A549 (cell line): ENCODE results near the gene ERP44.

Experiments
- BHLHE40 ChIP-seq: IDR thresholded peaks from 2 replicates; pipeline ENCODE4 v1.6.1; 2012; ENCODE audit warnings: low read depth, low read length, inconsistent platforms
- CHD2 ChIP-seq: fragments of 150-350 bp; IDR thresholded peaks from 2 replicates; pipeline ENCODE4 v1.6.1; 2014; ENCODE audit warnings: low read length; ENCODE audit not compliant: partially characterized antibody
- CTCF ChIP-seq: fragments of >200 bp; sonication (Bioruptor Twin); formaldehyde crosslinking; IDR thresholded peaks from 3 replicates; pipeline ENCODE4 v1.5.1; 2016
- EP300 ChIP-seq, 2 experiments: fragments of >200 bp; sonication (Bioruptor Twin); formaldehyde crosslinking; IDR thresholded peaks; 2 replicates in 1 of 2; 3 replicates in 1 of 2; pipeline ENCODE4 v1.6.1; 2016 to 2017
- HOXA7 ChIP-seq: fragments of 250-450 bp; sonication (Bioruptor Pico); IDR thresholded peaks from 2 replicates; pipeline ENCODE4 v1.5.0; 2020; ENCODE audit warnings: mild to moderate bottlenecking, moderate library complexity
- HOXB5 ChIP-seq: fragments of 250-450 bp; sonication (Bioruptor Pico); IDR thresholded peaks from 2 replicates; pipeline ENCODE4 v1.5.0; 2020; ENCODE audit warnings: mild to moderate bottlenecking, moderate library complexity
- JUN ChIP-seq, 2 experiments: fragments of >200 bp; sonication (Bioruptor Twin); formaldehyde crosslinking; IDR thresholded peaks; 2 replicates in 1 of 2; 3 replicates in 1 of 2; pipeline ENCODE4 v1.6.1; 2016 to 2017
- MAX ChIP-seq: IDR thresholded peaks from 2 replicates; pipeline ENCODE4 v1.6.1; 2012
- MYC ChIP-seq: IDR thresholded peaks from 2 replicates; pipeline ENCODE4 v1.6.1; 2012; ENCODE audit warnings: mild to moderate bottlenecking, inconsistent platforms, low read length, improper control_type of control experiment, borderline replicate concordance
- NPAS2 ChIP-seq: fragments of 250-450 bp; sonication (Bioruptor Pico); IDR thresholded peaks from 2 replicates; pipeline ENCODE4 v1.8.0; 2022; ENCODE audit warnings: mild to moderate bottlenecking, moderate library complexity, borderline replicate concordance
- POLR2A ChIP-seq: IDR thresholded peaks from 2 replicates; pipeline ENCODE4 v1.6.1; 2012; ENCODE audit warnings: mild to moderate bottlenecking, low read length
- RNF2 ChIP-seq: fragments of 200-600 bp; sonication (generic); IDR thresholded peaks from 2 replicates; pipeline ENCODE4 v1.6.1; 2016; ENCODE audit warnings: low read depth, mild to moderate bottlenecking, antibody characterized with exemption, moderate library complexity, borderline replicate concordance
- SREBF2 ChIP-seq: fragments of 450-650 bp; IDR thresholded peaks from 2 replicates; pipeline ENCODE4 v1.6.1; 2014; ENCODE audit warnings: mild to moderate bottlenecking, moderate library complexity

- TF ChIP-seq EP300 (IDR thresholded peaks at IDR 0.05) (no peak), MAX (no peak), HOXB5 (no peak), CTCF (no peak), MYC (no peak), POLR2A (no peak), SREBF2 (no peak), CHD2 (no peak), NPAS2 (CRISPR knock-in tag) (no peak), JUN (IDR thresholded peaks at IDR 0.05) (no peak), RNF2 (no peak), BHLHE40 (no peak), HOXA7 (CRISPR knock-in tag) (no peak)
Observed at GRCh38 chr9:99971410-99971809, 127.4 kb downstream of the ERP44 start.
